CD4-positive, alpha-beta T cell treated with Interleukin-2 at 100 ng/mL for 4 hours (primary cell): ENCODE measurements around the gene OIT3.

Source experiments
- DNase-seq: peaks from one replicate; pipeline ENCODE4 v3.0.0-alpha.2; 2020; ENCODE audit warnings: low spot score

The OIT3 gene

GRCh38 chr10:72893136-72893798 lies at the start of gene OIT3:
OIT3 (plus strand) TSS chr10:72893739; CDS start chr10:72893799, 60 bp downstream.
- no peak for DNase-seq

GRCh38 chr10:72846238-72846637 lies 47.3 kb upstream of the OIT3 start:
- DNase-seq: no peak

- DNase-seq: no peak
Measured at GRCh38 chr10:72847681-72848080, 45.9 kb upstream of the OIT3 start.

- no peak for DNase-seq
Measured at GRCh38 chr10:72850861-72851260, 42.7 kb upstream of the OIT3 start.

DNA sequence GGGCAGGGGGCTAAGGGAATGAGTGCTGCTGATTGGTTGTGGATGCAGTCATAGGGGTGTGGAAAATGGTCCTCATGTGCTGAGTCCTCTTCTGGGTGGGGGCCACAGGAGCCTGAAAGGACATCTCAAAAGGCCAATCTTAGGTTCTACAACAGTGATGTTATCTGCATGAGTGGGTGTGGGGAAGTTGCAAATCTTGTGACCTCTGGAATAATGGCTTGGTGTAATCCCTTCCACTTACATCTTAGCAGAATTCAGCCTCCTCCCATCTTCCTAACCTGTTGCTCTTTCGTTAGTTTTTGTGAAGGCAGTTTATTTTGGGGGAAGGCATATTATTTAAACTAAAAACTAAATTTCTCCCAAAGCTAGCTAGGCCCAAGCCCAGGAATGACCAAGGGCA lies 42.0 kb upstream of the OIT3 start:
- DNase-seq: no peak

GRCh38 chr10:72852508-72852907 lies 41.0 kb upstream of the OIT3 start:
- DNase-seq: no peak

GRCh38 chr10:72855129-72855528 lies 38.4 kb upstream of the OIT3 start:
- DNase-seq: no peak

- DNase-seq: no peak
Measured at GRCh38 chr10:72855790-72856189, 37.7 kb upstream of the OIT3 start.

GRCh38 chr10:72858067-72858466 lies 35.5 kb upstream of the OIT3 start:
- no peak for DNase-seq

GRCh38 chr10:72862957-72863356 lies 30.6 kb upstream of the OIT3 start:
- DNase-seq: no peak

GRCh38 chr10:72875250-72876055 lies 18.1 kb upstream of the OIT3 start:
- DNase-seq: peak; percentile 42

- no peak for DNase-seq
Measured at GRCh38 chr10:72879245-72879644, 14.3 kb upstream of the OIT3 start.

DNA sequence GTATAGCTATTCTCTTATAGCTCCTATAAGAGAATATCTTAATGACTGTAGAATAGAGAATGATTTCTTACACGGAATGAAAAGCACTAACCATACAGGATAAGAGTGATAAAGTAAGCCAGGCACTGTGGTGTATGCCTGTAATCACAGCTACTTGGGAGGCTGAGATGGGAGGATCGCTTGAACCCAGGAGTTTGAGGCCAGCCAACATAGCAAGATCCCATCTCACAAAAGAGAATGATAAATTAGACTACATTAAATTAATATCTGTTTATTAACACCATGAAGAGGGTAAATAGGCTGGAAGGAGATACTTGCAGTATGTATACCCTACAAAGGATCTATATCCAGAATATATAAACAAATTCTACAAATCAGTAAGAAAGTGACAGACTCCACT lies 12.2 kb upstream of the OIT3 start:
- no peak for DNase-seq

- DNase-seq: no peak
Measured at GRCh38 chr10:72883861-72884260, 9.7 kb upstream of the OIT3 start.

DNA sequence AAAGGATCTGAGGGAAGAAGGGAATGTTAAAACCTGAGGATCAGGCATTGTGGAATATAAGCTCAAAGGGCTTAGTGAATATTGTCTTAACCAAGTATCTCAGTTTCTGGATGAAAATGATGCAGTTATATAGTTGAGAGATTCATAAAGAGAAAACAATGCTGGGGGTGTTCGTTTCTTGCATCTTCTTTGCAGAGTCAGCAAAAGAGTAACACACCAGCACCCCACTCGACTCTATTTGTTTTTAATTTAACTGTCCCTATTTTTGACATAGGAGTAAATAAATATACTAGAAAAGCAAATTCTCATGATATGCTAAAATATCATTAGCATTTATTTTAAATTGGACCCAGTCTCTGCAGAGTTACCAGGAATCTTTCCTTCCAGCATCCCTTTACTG lies 7.6 kb upstream of the OIT3 start:
- no peak for DNase-seq

- DNase-seq: no peak
Measured at GRCh38 chr10:72886621-72887020, 6.9 kb upstream of the OIT3 start.

- DNase-seq: no peak
Measured at GRCh38 chr10:72887043-72887442, 6.5 kb upstream of the OIT3 start.

- DNase-seq: no peak
Measured at GRCh38 chr10:72888151-72888638, 5.3 kb upstream of the OIT3 start.

- no peak for DNase-seq
Measured at GRCh38 chr10:72889391-72889831, 4.1 kb upstream of the OIT3 start.

DNA sequence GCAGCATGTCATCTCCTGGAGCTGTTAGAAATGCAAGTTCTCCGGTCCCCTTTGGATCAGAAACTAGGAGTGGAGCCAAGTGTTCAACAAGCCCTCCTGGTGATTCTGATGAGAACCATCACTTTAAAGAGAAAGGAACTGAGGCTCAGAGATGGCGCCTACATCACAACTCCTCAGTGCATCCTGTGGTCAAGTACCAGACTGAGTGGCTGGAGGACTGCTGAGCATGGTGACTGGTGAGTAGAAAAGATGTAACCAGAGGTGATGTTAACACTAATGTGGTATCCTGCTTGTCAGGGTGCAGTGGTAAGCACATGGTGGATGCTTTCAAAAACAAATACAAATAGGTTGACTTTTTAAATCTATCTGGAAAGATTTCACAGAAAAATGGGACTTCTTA lies 3.5 kb upstream of the OIT3 start:
- no peak for DNase-seq

GRCh38 chr10:72895236-72895850 lies 1.8 kb downstream of the OIT3 start:
- no peak for DNase-seq

DNA sequence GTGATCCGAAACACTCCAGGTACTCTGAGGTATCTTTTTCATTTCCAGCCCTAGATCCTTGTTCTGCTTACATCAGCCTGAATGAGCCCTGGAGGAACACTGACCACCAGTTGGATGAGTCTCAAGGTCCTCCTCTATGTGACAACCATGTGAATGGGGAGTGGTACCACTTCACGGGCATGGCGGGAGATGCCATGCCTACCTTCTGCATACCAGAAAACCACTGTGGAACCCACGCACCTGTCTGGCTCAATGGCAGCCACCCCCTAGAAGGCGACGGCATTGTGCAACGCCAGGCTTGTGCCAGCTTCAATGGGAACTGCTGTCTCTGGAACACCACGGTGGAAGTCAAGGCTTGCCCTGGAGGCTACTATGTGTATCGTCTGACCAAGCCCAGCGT lies 5.1 kb downstream of the OIT3 start:
- no peak for DNase-seq

GRCh38 chr10:72899545-72899944 lies 6.0 kb downstream of the OIT3 start:
- DNase-seq: no peak
